HEK293T (cell line): ENCODE data around the gene SCRN1.

ENCODE experiments used
- CTCF ChIA-PET: fragments of 350-600 bp; formaldehyde crosslinking; extraction: SDS; loops from one replicate; lab custom pipeline; 2021; ENCODE audit warnings: antibody characterized with exemption, inconsistent platforms; lab: Yijun Ruan, JAX
- POLR2A ChIA-PET: fragments of 350-600 bp; formaldehyde crosslinking; extraction: SDS; loops from one replicate; lab custom pipeline; 2020; ENCODE audit warnings: antibody characterized with exemption, inconsistent platforms; lab: Yijun Ruan, JAX
- DNase-seq: peaks from one replicate; pipeline ENCODE4 v3.0.0; 2012; ENCODE audit warnings: mixed read lengths; ENCODE audit errors: extremely low spot score
- ARNT ChIP-seq: fragments of 450-650 bp; IDR thresholded peaks from 2 replicates; pipeline ENCODE4 v1.6.1; 2017; ENCODE audit warnings: mild to moderate bottlenecking
- BHLHE40 ChIP-seq: fragments of 450-650 bp; IDR thresholded peaks from 2 replicates; pipeline ENCODE4 v1.6.1; 2016; ENCODE audit warnings: mild to moderate bottlenecking, moderate library complexity, borderline replicate concordance
- CTBP1 ChIP-seq: fragments of 450-650 bp; IDR thresholded peaks from 2 replicates; pipeline ENCODE4 v1.6.1; 2016; ENCODE audit warnings: borderline replicate concordance
- ELF4 ChIP-seq: fragments of 450-650 bp; IDR thresholded peaks from 2 replicates; pipeline ENCODE4 v1.6.1; 2017; ENCODE audit warnings: antibody characterized with exemption
- FOXA1 ChIP-seq: fragments of 450-650 bp; IDR thresholded peaks from 2 replicates; pipeline ENCODE4 v1.6.1; 2016; ENCODE audit warnings: mild to moderate bottlenecking
- FOXK2 ChIP-seq: fragments of 450-650 bp; IDR thresholded peaks from 2 replicates; pipeline ENCODE4 v1.6.1; 2016; ENCODE audit warnings: mild to moderate bottlenecking
- FOXM1 ChIP-seq: fragments of 450-650 bp; IDR thresholded peaks from 2 replicates; pipeline ENCODE4 v1.6.1; 2017; ENCODE audit warnings: mild to moderate bottlenecking, borderline replicate concordance
- HDGF ChIP-seq: fragments of 450-650 bp; IDR thresholded peaks from 2 replicates; pipeline ENCODE4 v1.6.1; 2017; ENCODE audit warnings: antibody characterized with exemption, borderline replicate concordance
- L3MBTL2 ChIP-seq: fragments of 450-650 bp; conservative IDR thresholded peaks from 2 replicates; pipeline ENCODE4 v1.6.1; 2016; ENCODE audit warnings: mild to moderate bottlenecking
- LEF1 ChIP-seq: fragments of 450-650 bp; IDR thresholded peaks from 2 replicates; pipeline ENCODE4 v1.6.1; 2017; ENCODE audit warnings: mild to moderate bottlenecking, borderline replicate concordance
- NFRKB ChIP-seq: fragments of 450-650 bp; IDR thresholded peaks from 2 replicates; pipeline ENCODE4 v1.6.1; 2016; ENCODE audit warnings: mild to moderate bottlenecking, moderate library complexity
- SP1 ChIP-seq: fragments of 450-650 bp; IDR thresholded peaks from 2 replicates; pipeline ENCODE4 v1.6.1; 2017
- SUZ12 ChIP-seq: fragments of 450-650 bp; IDR thresholded peaks from 2 replicates; pipeline ENCODE4 v1.6.1; 2016; ENCODE audit warnings: mild to moderate bottlenecking
- TARDBP ChIP-seq: fragments of 450-650 bp; IDR thresholded peaks from 2 replicates; pipeline ENCODE4 v1.6.1; 2016
- ZNF384 ChIP-seq: fragments of 450-650 bp; IDR thresholded peaks from 2 replicates; pipeline ENCODE4 v1.6.1; 2016
- TF ChIP-seq, protein P1 (sequence below): fragments of 450-650 bp; IDR thresholded peaks from 2 replicates; pipeline ENCODE4 v1.6.1; 2016

The SCRN1 gene

DNA sequence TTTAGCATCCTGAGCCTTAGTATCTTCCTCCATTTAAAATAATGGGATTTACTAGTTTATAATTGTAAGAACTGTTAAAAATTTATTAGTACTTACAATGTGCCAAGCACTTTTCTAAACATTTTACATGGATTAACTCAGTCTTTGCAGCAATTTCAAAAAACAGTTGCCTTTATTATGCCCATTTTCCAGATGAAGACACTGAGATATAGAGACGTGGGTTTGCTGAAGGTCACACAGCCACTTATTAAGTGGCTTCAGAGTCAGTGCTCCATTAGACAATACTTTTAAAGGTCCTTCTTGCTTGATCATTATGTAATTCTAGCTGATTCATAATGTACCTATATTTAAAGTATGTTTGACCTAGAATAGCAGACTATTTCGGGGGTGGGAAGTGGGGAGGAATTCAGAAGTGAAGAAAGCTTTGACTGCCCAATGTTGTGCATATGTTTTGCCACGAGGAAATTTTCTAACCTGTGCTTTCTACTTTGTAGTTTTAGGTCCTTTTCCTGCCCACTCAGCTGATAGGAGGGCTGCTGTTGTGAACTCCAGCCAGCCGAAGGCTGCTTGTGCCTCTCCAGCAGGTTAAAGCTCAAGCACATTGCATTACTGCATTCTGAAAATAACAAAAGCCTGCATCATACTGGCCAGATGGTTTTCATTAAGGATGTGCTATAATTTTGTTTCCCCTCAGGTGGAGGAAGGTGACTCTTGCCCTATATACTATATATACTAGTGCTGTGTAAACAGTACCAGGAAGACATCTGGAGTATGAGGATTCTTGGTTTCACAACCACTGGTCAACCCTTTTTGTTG is 42.9 kb upstream of the SCRN1 start:
- DNase-seq, result no peak
- ChIA-PET POLR2A (no interaction called here), CTCF (no interaction called here)
- no peak for TF ChIP-seq FOXM1
- TF ChIP-seq, protein P1, sequence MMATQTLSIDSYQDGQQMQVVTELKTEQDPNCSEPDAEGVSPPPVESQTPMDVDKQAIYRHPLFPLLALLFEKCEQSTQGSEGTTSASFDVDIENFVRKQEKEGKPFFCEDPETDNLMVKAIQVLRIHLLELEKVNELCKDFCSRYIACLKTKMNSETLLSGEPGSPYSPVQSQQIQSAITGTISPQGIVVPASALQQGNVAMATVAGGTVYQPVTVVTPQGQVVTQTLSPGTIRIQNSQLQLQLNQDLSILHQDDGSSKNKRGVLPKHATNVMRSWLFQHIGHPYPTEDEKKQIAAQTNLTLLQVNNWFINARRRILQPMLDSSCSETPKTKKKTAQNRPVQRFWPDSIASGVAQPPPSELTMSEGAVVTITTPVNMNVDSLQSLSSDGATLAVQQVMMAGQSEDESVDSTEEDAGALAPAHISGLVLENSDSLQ, result no peak
- no peak for TF ChIP-seq L3MBTL2
- TF ChIP-seq SP1, result no peak
- no peak for TF ChIP-seq CTBP1
- TF ChIP-seq ARNT, result no peak
- no peak for TF ChIP-seq SUZ12
- TF ChIP-seq ELF4, result no peak

DNA sequence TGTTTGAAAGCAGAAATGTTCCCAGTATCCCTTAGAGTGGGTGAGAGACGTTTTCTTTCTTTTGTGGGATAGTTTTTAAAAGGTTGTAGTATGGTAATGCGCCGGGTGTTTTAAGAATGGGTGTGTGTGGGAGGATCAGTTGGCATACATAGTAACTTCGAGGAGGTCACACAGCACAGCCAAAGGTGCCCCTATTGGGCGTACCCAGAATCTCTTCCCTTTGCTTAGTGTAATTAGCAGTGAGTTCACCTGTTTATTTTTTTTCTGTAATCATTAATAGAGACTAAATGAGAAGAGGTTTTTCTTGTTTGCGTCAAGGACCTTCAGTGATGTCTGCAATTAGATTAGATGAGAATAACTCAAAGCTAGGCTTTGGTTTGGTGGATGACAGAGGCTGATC is 40.1 kb upstream of the SCRN1 start:
- POLR2A ChIA-PET, result no interaction called here
- TF ChIP-seq FOXK2 (no peak), ARNT (no peak), SP1 (no peak), L3MBTL2 (no peak), FOXM1 (no peak), TARDBP (no peak), CTBP1 (no peak), NFRKB (no peak), SUZ12 (no peak), ZNF384 (no peak), FOXA1 (no peak), HDGF (no peak), BHLHE40 (no peak), ELF4 (no peak), LEF1 (no peak)
- TF ChIP-seq, protein P1, result no peak
- CTCF ChIA-PET, result interaction anchor here (0.9 kb wide), 1 partner anchor 32 kb away, joined by 3 read pairs; no protein-coding TSS in a partner anchor
- no peak for DNase-seq

DNA sequence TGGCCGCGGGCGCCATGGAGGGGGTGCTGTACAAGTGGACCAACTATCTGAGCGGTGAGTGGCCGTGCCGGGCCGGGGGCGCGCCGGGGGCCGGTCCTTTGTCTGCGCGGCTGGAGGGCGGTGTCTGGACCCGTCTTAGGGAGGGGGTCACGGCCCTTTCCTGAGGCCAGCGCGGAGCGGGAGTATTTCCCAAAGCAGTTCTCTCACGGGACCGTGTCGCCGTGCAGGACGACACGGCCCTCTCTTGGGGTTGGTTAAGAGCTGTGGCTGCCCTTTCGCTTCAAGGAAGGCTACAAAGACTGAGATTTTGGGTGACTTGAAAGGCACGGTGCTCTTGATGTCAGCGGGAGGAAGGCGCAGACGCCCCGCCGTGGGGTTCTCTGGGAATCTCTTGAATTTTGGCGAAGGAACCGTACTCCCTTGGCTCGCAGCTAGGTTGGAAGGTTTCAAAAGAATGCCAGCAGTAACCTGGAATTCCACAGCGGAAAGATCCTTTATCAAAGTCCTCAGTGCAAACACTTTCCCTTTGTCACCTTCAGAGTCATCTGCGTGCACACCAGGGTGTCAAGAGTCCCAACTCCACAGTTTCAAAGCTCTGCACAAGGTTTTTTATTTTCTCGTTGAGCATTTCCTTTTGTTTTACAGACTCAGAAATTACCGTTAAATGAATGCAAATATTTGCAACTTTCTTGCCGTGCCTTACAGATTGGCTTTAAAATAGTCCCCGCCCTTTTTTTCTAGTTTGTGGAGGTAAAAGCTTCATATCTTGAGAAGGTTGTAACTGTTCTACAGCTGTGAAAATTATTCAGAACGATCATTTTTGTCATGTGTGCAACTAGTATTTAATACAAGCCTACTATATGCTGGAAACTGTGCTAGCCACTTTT is 39.4 kb upstream of the SCRN1 start:
- CTCF ChIA-PET, result interaction anchor here (0.5 to 0.9 kb wide), 3 partner anchors 33 to 1232 kb away, joined by 3 to 4 read pairs (median 3); no protein-coding TSS in a partner anchor
- no peak for TF ChIP-seq FOXK2
- TF ChIP-seq SUZ12, result no peak
- no peak for TF ChIP-seq HDGF
- no peak for TF ChIP-seq ZNF384
- TF ChIP-seq CTBP1, result no peak
- TF ChIP-seq, protein P1, result no peak
- TF ChIP-seq TARDBP, result no peak
- TF ChIP-seq SP1, result no peak
- no peak for TF ChIP-seq FOXM1
- TF ChIP-seq FOXA1, result no peak
- POLR2A ChIA-PET, result interaction anchor here (0.7 to 1.1 kb wide), 3 partner anchors 27 to 44 kb away, joined by 3 to 5 read pairs (median 4); no protein-coding TSS in a partner anchor
- peak; percentile 19 for DNase-seq

DNA sequence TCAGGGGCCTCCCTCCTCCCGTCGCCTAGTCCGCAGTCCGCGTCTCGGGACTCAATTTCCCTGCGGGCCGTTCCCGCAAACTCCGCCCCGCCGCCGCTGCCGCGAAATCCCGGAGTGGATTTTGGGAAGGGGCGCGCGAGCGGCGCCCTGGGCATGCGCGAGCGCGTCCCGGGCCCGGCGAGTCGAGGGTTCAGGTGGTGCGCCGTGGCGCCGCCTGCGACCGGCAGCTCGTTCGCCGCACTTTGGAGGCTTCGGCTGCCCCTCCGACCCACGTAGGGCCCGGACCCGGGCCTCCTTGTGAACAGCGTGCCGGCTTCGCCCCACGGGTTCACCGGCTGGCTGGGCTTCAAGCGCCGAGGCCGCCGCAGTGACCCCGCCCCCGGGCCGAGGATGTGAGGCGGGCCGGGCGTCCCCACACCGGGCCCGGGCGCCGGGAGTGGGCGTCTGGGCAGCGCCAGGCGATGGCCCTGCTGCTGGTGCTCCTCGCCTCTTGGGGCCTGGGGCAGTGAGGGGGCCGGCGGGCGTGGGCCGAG is 38.7 kb upstream of the SCRN1 start, which contains the start of gene PLEKHA8:
Gene PLEKHA8, plus strand, starts transcription at position 197 of the 533 bp plus-strand sequence. CDS start 351 bp downstream, outside the sequence.
- TF ChIP-seq FOXM1, result peak; percentile 90
- TF ChIP-seq NFRKB, result no peak
- peak; percentile 85 for DNase-seq
- ChIA-PET POLR2A (interaction anchor here (0.7 to 1.4 kb wide), 3 partner anchors 40 to 111 kb away, joined by 3 to 6 read pairs (median 3); no protein-coding TSS in a partner anchor), CTCF (interaction anchor here (0.6 kb wide), 1 partner anchor 45 kb away, joined by 4 read pairs; no protein-coding TSS in a partner anchor)

DNA sequence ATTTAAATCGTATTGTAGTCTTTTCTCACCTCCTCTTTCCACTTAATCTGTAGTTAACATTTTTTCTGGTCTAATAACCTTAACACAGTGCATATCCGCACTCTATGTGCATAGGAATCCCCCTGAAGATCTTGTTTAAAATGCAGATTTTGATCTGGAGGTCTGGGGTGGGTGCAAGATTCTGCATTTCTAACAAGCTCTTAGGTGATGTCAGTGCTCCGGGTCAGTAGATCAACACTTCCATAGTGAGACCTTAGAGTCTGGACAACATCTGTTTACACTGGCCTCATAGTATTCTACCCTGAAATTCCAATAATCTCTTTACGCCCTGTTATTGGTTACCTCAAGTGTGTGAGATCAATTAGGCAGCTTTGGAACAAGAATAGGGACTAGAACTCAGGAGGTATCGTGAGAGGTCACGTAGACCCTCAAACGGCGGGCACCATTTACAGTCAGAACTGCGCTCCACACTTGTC is 38.2 kb upstream of the SCRN1 start:
- POLR2A ChIA-PET, result interaction anchor here (0.7 to 1.4 kb wide), 4 partner anchors 38 to 110 kb away, joined by 3 to 6 read pairs (median 4); partner anchors contain the start of gene SCRN1
- TF ChIP-seq, protein P1, result peak; percentile 25; the same call in 1 of the 2 replicates
- no peak for TF ChIP-seq BHLHE40
- CTCF ChIA-PET, result no interaction called here
- DNase-seq, result no peak
